WERI-Rb-1 (cell line): Measurements from ENCODE around the gene COPZ1.
A peak's percentile ranks its signal among the peaks of the same experiment; 100 is the strongest.

Experiments used
- DNase-seq: peaks from one replicate; pipeline ENCODE4 v3.0.0-alpha.2; 2020
- H3K27ac ChIP-seq: fragments of 250-450 bp; sonication (Bioruptor Pico); 2 replicates; pipeline ENCODE4 v1.5.1; 2020; ENCODE audit warnings: mild to moderate bottlenecking, moderate library complexity
- H3K27me3 ChIP-seq: fragments of 250-450 bp; sonication (Bioruptor Pico); 2 replicates; pipeline ENCODE4 v1.5.1; 2021; ENCODE audit warnings: mild to moderate bottlenecking, low read depth, moderate library complexity; ENCODE audit not compliant: insufficient read depth, severe bottlenecking
- H3K36me3 ChIP-seq: fragments of 250-450 bp; sonication (Bioruptor Pico); 2 replicates; pipeline ENCODE4 v1.5.1; 2020; ENCODE audit warnings: mild to moderate bottlenecking, moderate library complexity
- H3K4me3 ChIP-seq: 2 replicates; pipeline ENCODE4 v1.5.1; 2011; ENCODE audit warnings: low read depth, mild to moderate bottlenecking, control low read depth, low read length
- H3K9me3 ChIP-seq: fragments of 250-450 bp; sonication (Bioruptor Pico); 2 replicates; pipeline ENCODE4 v1.5.1; 2021; ENCODE audit warnings: mild to moderate bottlenecking, moderate library complexity; ENCODE audit not compliant: severe bottlenecking
- TF ChIP-seq, protein P1 (sequence below): IDR thresholded peaks from 2 replicates; pipeline ENCODE4 v1.5.1; 2011; ENCODE audit warnings: low read depth, mild to moderate bottlenecking, control low read depth, inconsistent platforms, low read length

Gene COPZ1

DNA sequence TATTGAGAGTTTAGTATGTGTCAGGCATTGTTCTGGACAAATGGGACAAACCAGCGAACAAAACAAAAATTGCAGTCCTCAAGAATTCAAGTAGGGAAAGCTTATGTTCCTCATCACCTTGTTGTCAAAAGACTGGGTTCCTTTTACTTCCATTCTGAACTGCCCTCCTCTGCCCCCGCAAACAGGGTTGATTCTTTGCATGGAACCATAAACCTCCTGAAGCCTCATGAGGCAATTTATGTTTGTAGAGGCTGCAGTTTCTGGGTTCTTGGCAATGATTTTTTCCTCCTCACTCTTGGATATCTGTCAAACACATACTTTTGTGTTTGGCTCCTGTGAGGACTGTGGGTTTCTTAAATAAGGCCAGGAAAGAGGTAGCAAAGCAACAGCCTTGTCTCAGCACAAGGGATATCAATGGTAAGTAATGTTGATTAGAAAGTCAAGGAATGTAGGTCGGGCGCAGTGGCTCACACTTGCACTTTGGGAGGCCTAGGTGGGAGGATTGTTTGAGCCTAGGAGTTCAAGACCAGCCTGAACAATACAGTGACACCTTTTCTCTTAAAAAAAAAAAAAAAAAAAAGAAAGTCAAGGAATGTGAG, 13.9 kb downstream of the COPZ1 start:
- Histone ChIP-seq H3K36me3 (peaks cover 16% of the 10 kb centered on the region), H3K27ac (no peak overlapping the region), H3K4me3 (no peak overlapping the region), H3K27me3 (no peaks in the 10 kb centered on the region), H3K9me3 (no peaks in the 10 kb centered on the region)
- TF ChIP-seq, protein P1, sequence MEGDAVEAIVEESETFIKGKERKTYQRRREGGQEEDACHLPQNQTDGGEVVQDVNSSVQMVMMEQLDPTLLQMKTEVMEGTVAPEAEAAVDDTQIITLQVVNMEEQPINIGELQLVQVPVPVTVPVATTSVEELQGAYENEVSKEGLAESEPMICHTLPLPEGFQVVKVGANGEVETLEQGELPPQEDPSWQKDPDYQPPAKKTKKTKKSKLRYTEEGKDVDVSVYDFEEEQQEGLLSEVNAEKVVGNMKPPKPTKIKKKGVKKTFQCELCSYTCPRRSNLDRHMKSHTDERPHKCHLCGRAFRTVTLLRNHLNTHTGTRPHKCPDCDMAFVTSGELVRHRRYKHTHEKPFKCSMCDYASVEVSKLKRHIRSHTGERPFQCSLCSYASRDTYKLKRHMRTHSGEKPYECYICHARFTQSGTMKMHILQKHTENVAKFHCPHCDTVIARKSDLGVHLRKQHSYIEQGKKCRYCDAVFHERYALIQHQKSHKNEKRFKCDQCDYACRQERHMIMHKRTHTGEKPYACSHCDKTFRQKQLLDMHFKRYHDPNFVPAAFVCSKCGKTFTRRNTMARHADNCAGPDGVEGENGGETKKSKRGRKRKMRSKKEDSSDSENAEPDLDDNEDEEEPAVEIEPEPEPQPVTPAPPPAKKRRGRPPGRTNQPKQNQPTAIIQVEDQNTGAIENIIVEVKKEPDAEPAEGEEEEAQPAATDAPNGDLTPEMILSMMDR: no peak
- no peak for DNase-seq

- H3K27ac ChIP-seq: peak overlapping the region; percentile 65
- no peak overlapping the region for H3K4me3 ChIP-seq
- no peaks in the 10 kb centered on the region for H3K27me3 ChIP-seq
- H3K36me3 ChIP-seq: peaks cover 31% of the 10 kb centered on the region
- TF ChIP-seq, protein P1: no peak
- no peak for DNase-seq
- no peaks in the 10 kb centered on the region for H3K9me3 ChIP-seq
Measured at GRCh38 chr12:54340846-54341245, 15.9 kb downstream of the COPZ1 start.

DNA sequence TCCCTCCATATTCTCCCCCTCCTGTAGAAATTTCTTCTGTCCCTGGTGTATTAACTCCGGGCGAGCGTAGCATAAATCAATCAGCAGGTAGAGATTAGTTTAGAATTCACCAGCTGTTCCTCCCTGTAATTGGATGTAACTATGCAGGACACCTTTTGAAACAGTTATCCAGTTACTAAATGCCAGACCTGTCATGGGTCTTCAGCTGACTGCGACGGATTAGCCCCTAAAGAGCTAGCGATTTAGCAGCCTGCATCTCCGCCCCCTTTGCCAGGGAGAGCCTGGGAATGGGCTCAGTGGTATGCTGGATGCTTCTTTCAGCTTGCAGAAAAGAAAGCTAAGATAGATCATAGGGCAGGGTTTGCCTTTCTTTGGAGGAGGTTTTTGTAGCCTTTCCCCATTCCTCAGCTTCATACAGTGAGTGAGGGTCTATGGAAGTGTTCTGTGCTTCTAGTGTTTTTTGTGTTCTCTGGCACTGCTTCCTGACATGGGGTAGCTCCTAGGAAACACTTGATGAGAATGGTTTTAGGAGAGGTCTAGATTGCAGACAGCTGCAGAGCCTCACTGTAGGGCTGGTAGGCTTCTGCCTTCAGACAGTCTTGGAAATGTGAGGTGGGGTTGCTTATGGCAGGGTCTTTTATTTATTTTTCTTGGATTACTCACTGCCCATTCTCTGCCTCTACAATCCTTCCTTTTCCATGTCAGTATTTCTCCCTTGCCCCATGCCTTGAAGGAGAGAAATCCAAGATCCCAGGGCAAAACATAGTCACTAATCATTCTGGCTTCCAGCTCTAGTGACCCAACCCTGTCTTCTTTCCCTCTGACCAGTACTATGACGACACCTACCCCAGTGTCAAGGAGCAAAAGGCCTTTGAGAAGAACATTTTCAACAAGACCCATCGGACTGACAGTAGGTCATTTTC, 16.7 kb downstream of the COPZ1 start:
- no peaks in the 10 kb centered on the region for H3K27me3 ChIP-seq
- no peaks in the 10 kb centered on the region for H3K9me3 ChIP-seq
- DNase-seq: peak; percentile 93
- peak overlapping the region; percentile 19 for H3K4me3 ChIP-seq
- TF ChIP-seq, protein P1: no peak
- H3K36me3 ChIP-seq: peaks cover 31% of the 10 kb centered on the region
- H3K27ac ChIP-seq: peak overlapping the region; percentile 65

DNA sequence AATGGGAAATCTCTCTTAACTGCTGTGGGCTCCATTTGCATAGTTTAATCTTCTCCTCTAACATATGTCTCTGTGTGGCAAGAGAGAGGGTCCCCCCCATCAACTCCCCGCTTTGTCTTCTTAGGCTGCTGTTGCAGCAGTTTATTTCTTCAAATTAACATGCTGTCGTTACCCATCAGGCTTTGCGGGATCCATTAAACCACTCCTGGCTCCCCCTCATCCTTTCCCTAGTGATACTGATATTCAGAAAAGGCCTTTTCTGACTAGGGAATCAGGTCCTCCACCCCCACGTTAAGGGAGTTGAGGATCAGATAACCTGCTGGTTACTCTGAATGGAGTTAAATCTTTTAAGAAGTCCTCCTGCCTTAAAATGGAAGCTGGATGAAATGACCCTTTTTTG, 24.1 kb downstream of the COPZ1 start:
- Histone ChIP-seq H3K27me3 (no peaks in the 10 kb centered on the region), H3K36me3 (peaks cover 40% of the 10 kb centered on the region), H3K9me3 (no peaks in the 10 kb centered on the region), H3K4me3 (no peak overlapping the region), H3K27ac (peak overlapping the region; percentile 89)
- peak; percentile 76 for DNase-seq
- TF ChIP-seq, protein P1: no peak

GRCh38 chr12:54349679-54350078, 24.7 kb downstream of the COPZ1 start:
- H3K36me3 ChIP-seq: peaks cover 35% of the 10 kb centered on the region
- H3K4me3 ChIP-seq: no peak overlapping the region
- H3K9me3 ChIP-seq: no peaks in the 10 kb centered on the region
- H3K27ac ChIP-seq: peak overlapping the region; percentile 89
- H3K27me3 ChIP-seq: no peaks in the 10 kb centered on the region
- DNase-seq: peak; percentile 53
- TF ChIP-seq, protein P1: no peak
